MM.1S (cell line): ENCODE data around the gene SLC2A4RG.

Experiments
- DNase-seq: peaks from one replicate; pipeline ENCODE4 v3.0.0-alpha.2; 2015
- H2AFZ ChIP-seq: fragments of 300-600 bp; sonication (generic); 2 replicates; pipeline ENCODE4 v1.6.0; 2016; ENCODE audit warnings: antibody characterized with exemption, low read length
- H3F3A ChIP-seq: fragments of 300-600 bp; sonication (generic); 2 replicates; pipeline ENCODE4 v1.6.1; 2016; ENCODE audit warnings: mild to moderate bottlenecking, antibody characterized with exemption, low read length, moderate library complexity, mixed read lengths; ENCODE audit not compliant: insufficient read depth
- H3K27ac ChIP-seq: fragments of 300-600 bp; sonication (generic); 2 replicates; pipeline ENCODE4 v1.5.1; 2016; ENCODE audit warnings: mild to moderate bottlenecking, low read length
- H3K27me3 ChIP-seq: fragments of 300-600 bp; sonication (generic); replicated peaks from 2 replicates; pipeline ENCODE4 v1.6.0; 2016; ENCODE audit warnings: low read length; ENCODE audit not compliant: insufficient read depth
- H3K36me3 ChIP-seq: fragments of 300-600 bp; sonication (generic); replicated peaks from 2 replicates; pipeline ENCODE4 v1.6.1; 2016; ENCODE audit warnings: mild to moderate bottlenecking, low read length, mixed read lengths; ENCODE audit not compliant: insufficient read depth
- H3K4me1 ChIP-seq: fragments of 300-600 bp; sonication (generic); 2 replicates; pipeline ENCODE4 v1.6.1; 2016; ENCODE audit warnings: low read length, mixed read lengths
- H3K4me2 ChIP-seq: fragments of 300-600 bp; sonication (generic); 2 replicates; pipeline ENCODE4 v1.6.0; 2016; ENCODE audit warnings: low read depth, low read length
- H3K4me3 ChIP-seq: fragments of 300-600 bp; sonication (generic); 2 replicates; pipeline ENCODE4 v1.5.1; 2016; ENCODE audit warnings: low read length, mixed read lengths
- H3K79me2 ChIP-seq: fragments of 300-600 bp; sonication (generic); 2 replicates; pipeline ENCODE4 v1.6.1; 2016; ENCODE audit warnings: mixed run types, low read length, mixed read lengths
- H3K9ac ChIP-seq: fragments of 300-600 bp; sonication (generic); 2 replicates; pipeline ENCODE4 v1.6.1; 2016; ENCODE audit warnings: low read length, mixed read lengths
- H3K9me2 ChIP-seq: fragments of 300-600 bp; sonication (generic); replicated peaks from 2 replicates; pipeline ENCODE4 v1.6.1; 2016; ENCODE audit warnings: mild to moderate bottlenecking, low read length, mixed read lengths; ENCODE audit not compliant: insufficient read depth
- H3K9me3 ChIP-seq: fragments of 300-600 bp; sonication (generic); replicated peaks from 2 replicates; pipeline ENCODE4 v1.6.1; 2016; ENCODE audit warnings: mild to moderate bottlenecking, low read length, mixed read lengths; ENCODE audit not compliant: insufficient read depth
- H4K20me1 ChIP-seq: fragments of 300-600 bp; sonication (generic); 2 replicates; pipeline ENCODE4 v1.6.1; 2016; ENCODE audit warnings: mild to moderate bottlenecking, low read length, moderate library complexity, mixed read lengths; ENCODE audit not compliant: insufficient read depth
- EZH2 ChIP-seq: fragments of 300-600 bp; sonication (generic); optimal IDR thresholded peaks from 2 replicates; pipeline ENCODE3; 2017; ENCODE audit warnings: low read depth, mild to moderate bottlenecking, antibody characterized with exemption, low read length, mixed read lengths
- EZH2phosphoT487 ChIP-seq: fragments of 300-600 bp; sonication (generic); IDR thresholded peaks from 2 replicates; pipeline ENCODE4 v1.6.1; 2018; ENCODE audit warnings: antibody characterized with exemption, low read length
- TF ChIP-seq, protein P1 (sequence below): fragments of 300-600 bp; sonication (generic); IDR thresholded peaks from 2 replicates; pipeline ENCODE4 v1.5.1; 2016; ENCODE audit warnings: antibody characterized with exemption, low read length, mixed read lengths

Gene SLC2A4RG

DNA sequence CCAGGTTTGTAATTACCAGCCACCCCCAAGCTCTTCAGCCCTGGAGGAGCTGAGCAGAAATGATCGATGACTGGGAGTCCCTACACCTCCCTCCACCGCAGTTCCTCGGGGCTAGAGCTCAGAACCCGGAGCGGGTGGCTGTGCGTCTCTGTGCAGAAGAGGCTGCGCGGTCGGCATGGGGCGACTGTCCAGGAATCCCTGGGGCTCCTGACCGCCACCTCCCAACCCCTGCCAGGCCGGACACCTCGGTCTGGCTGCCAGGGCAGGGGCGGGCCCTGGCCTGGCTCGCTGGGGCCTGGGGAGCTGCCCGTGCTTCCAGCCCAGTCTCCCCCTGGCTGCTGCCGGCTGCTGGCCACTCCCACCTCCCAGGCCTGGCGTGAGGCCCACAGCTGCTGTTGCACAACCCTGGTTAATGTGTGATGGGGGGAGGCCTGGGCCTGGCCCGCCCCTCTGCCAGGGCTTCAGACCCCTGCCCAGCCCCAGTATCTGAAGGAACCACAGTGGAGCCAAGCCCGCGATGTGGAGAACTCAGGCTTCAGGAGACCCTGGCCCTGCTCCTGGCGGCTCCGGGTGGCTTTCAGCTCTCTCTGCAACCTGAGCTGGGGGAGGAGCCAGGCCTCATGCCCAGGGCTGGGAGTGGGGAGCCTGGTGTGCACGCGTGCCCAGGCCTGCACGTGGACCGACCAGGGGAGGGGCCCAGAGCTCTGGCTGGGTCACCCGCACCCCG is 1.2 kb downstream of the SLC2A4RG start:
- Histone ChIP-seq H3K27me3 (no peaks in the 10 kb centered on the region), H4K20me1 (no peaks in the 10 kb centered on the region), H3F3A (peaks cover 19% of the 10 kb centered on the region), H3K4me1 (peaks cover 5% of the 10 kb centered on the region), H3K79me2 (peaks cover 26% of the 10 kb centered on the region), H3K9me3 (no peaks in the 10 kb centered on the region), H2AFZ (no peak overlapping the region), H3K9ac (no peak overlapping the region), H3K36me3 (no peaks in the 10 kb centered on the region), H3K4me3 (no peak overlapping the region), H3K9me2 (no peaks in the 10 kb centered on the region), H3K4me2 (no peak overlapping the region), H3K27ac (no peak overlapping the region)
- no peak for DNase-seq
- no peak for TF ChIP-seq EZH2phosphoT487
- no peak for TF ChIP-seq EZH2
- TF ChIP-seq, protein P1, sequence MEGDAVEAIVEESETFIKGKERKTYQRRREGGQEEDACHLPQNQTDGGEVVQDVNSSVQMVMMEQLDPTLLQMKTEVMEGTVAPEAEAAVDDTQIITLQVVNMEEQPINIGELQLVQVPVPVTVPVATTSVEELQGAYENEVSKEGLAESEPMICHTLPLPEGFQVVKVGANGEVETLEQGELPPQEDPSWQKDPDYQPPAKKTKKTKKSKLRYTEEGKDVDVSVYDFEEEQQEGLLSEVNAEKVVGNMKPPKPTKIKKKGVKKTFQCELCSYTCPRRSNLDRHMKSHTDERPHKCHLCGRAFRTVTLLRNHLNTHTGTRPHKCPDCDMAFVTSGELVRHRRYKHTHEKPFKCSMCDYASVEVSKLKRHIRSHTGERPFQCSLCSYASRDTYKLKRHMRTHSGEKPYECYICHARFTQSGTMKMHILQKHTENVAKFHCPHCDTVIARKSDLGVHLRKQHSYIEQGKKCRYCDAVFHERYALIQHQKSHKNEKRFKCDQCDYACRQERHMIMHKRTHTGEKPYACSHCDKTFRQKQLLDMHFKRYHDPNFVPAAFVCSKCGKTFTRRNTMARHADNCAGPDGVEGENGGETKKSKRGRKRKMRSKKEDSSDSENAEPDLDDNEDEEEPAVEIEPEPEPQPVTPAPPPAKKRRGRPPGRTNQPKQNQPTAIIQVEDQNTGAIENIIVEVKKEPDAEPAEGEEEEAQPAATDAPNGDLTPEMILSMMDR, result no peak

DNA sequence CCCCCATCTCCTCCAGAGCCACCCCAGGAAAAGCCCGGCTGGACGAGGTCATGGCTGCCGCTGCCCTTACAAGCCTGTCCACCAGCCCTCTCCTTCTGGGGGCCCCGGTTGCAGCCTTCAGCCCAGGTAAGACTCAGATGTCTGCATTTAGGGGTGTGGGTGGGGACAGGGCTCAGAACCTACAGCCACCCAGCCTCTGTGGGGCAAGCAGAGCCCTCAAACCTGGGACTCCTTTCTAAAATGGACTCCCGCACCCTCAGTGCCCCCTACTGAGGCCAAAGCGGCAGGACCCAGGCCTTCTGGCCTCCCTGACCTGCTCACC is 1.7 kb downstream of the SLC2A4RG start:
- H3K79me2 ChIP-seq, result peaks cover 24% of the 10 kb centered on the region
- peaks cover 14% of the 10 kb centered on the region for H3F3A ChIP-seq
- no peaks in the 10 kb centered on the region for H3K36me3 ChIP-seq
- no peaks in the 10 kb centered on the region for H4K20me1 ChIP-seq
- no peak overlapping the region for H3K4me3 ChIP-seq
- peaks cover under 1% of the 10 kb centered on the region; the same call in 1 of the 2 replicates for H3K4me1 ChIP-seq
- no peak for TF ChIP-seq EZH2phosphoT487
- TF ChIP-seq, protein P1, result no peak
- TF ChIP-seq EZH2, result no peak
- DNase-seq, result no peak
- H3K27me3 ChIP-seq, result no peaks in the 10 kb centered on the region
- no peak overlapping the region for H3K9ac ChIP-seq
- H3K27ac ChIP-seq, result no peak overlapping the region
- no peaks in the 10 kb centered on the region for H3K9me2 ChIP-seq
- H3K4me2 ChIP-seq, result no peak overlapping the region
- no peaks in the 10 kb centered on the region for H3K9me3 ChIP-seq
- no peak overlapping the region for H2AFZ ChIP-seq

DNA sequence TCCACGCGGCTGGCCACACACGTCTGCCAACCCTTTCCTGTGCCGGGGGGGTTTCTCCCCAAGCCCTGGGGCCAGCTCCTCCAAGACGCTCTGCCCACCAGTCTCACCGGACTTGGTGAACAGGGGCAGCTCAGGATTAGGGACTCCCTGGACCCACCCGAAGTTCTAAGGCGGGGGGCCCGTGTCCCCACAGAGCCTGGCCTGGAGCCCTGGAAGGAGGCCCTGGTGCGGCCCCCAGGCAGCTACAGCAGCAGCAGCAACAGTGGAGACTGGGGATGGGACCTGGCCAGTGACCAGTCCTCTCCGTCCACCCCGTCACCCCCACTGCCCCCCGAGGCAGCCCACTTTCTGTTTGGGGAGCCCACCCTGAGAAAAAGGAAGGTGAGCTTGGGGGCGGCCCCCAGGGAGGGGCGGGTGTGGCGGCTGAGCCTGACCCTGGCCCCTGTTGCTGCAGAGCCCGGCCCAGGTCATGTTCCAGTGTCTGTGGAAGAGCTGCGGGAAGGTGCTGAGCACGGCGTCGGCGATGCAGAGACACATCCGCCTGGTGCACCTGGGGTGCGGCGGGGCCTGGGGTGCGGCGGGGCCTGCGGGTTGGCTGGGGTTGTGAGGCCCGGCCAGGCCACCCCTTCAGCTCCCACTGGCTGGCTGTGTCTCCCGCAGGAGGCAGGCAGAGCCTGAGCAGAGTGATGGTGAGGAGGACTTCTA is 2.3 kb downstream of the SLC2A4RG start:
- H3K9me2 ChIP-seq, result no peaks in the 10 kb centered on the region
- DNase-seq, result no peak
- H3F3A ChIP-seq, result peaks cover 8% of the 10 kb centered on the region
- peaks cover 20% of the 10 kb centered on the region for H3K79me2 ChIP-seq
- TF ChIP-seq, protein P1, result no peak
- TF ChIP-seq EZH2phosphoT487, result no peak
- TF ChIP-seq EZH2, result no peak
- H2AFZ ChIP-seq, result no peak overlapping the region
- H3K9ac ChIP-seq, result no peak overlapping the region
- no peak overlapping the region for H3K4me3 ChIP-seq
- no peaks in the 10 kb centered on the region for H3K36me3 ChIP-seq
- no peaks in the 10 kb centered on the region for H3K27me3 ChIP-seq
- H3K4me2 ChIP-seq, result no peak overlapping the region
- no peak overlapping the region for H3K27ac ChIP-seq
- H3K4me1 ChIP-seq, result no peaks in the 10 kb centered on the region
- no peaks in the 10 kb centered on the region for H3K9me3 ChIP-seq
- H4K20me1 ChIP-seq, result no peaks in the 10 kb centered on the region
